GM23338 (cell line): Measurements from ENCODE around the gene GRIA1. TPM values are rescaled to one million over a fixed set of nuclear protein-coding genes. Genes with fewer than 3 reads are reported as not detected.

Experiments used
- ATAC-seq: fragments of 200-7000 bp; cut with Tn5 transposase; 3 replicates; pipeline ENCODE4 v1.9.1; 2020
- DNase-seq: peaks from one replicate; pipeline ENCODE4 v3.0.0-alpha.2; 2015; ENCODE audit warnings: low spot score
- H2AFZ ChIP-seq: fragments of 200-600 bp; sonication (generic); 2 replicates; pipeline ENCODE4 v1.8.0; 2016; ENCODE audit warnings: antibody characterized with exemption, mild to moderate bottlenecking, moderate library complexity
- H3F3A ChIP-seq: fragments of 200-600 bp; sonication (generic); replicated peaks from 2 replicates; pipeline ENCODE4 v1.8.0; 2017; ENCODE audit warnings: antibody characterized with exemption, mixed run types, low read depth
- H3K27ac ChIP-seq: fragments of 200-600 bp; sonication (generic); 2 replicates; pipeline ENCODE4 v1.6.1; 2016; ENCODE audit warnings: low read depth
- H3K27me3 ChIP-seq: fragments of 200-600 bp; sonication (generic); 2 replicates; pipeline ENCODE4 v1.8.0; 2016; ENCODE audit warnings: mild to moderate bottlenecking, mixed run types, moderate library complexity; ENCODE audit not compliant: insufficient read depth
- H3K36me3 ChIP-seq: fragments of 200-600 bp; sonication (generic); 2 replicates; pipeline ENCODE4 v1.8.0; 2016; ENCODE audit warnings: mild to moderate bottlenecking; ENCODE audit not compliant: insufficient read depth
- H3K4me1 ChIP-seq: fragments of 200-600 bp; sonication (generic); 2 replicates; pipeline ENCODE4 v1.8.0; 2016; ENCODE audit warnings: mild to moderate bottlenecking, moderate library complexity; ENCODE audit not compliant: insufficient read depth
- H3K4me2 ChIP-seq: fragments of 200-600 bp; sonication (generic); 2 replicates; pipeline ENCODE4 v1.7.1; 2017; ENCODE audit warnings: mixed run types
- H3K4me3 ChIP-seq: fragments of 200-600 bp; sonication (generic); 2 replicates; pipeline ENCODE4 v1.6.1; 2016; ENCODE audit warnings: mixed run types
- H3K79me2 ChIP-seq: fragments of 200-600 bp; sonication (generic); replicated peaks from 2 replicates; pipeline ENCODE4 v1.8.0; 2017; ENCODE audit warnings: mild to moderate bottlenecking; ENCODE audit not compliant: insufficient read depth
- H3K9me2 ChIP-seq: fragments of 200-600 bp; sonication (generic); 2 replicates; pipeline ENCODE4 v1.8.0; 2017; ENCODE audit not compliant: insufficient read depth
- H4K20me1 ChIP-seq: fragments of 200-600 bp; sonication (generic); replicated peaks from 2 replicates; pipeline ENCODE4 v1.8.0; 2017; ENCODE audit warnings: mild to moderate bottlenecking; ENCODE audit not compliant: insufficient read depth
- H3K27ac Mint-ChIP-seq: 2 replicates; pipeline ENCODE4 v1.8.0; 2020; ENCODE audit warnings: inconsistent platforms, mild to moderate bottlenecking, moderate library complexity, mixed read lengths
- H3K27me3 Mint-ChIP-seq: 3 replicates; pipeline ENCODE4 v1.8.0; 2022; ENCODE audit warnings: low read depth, mild to moderate bottlenecking, moderate library complexity, mixed read lengths, inconsistent platforms; ENCODE audit not compliant: insufficient read depth, poor library complexity
- H3K36me3 Mint-ChIP-seq: 3 replicates; pipeline ENCODE4 v1.8.0; 2021; ENCODE audit warnings: low read depth, mild to moderate bottlenecking, inconsistent platforms, moderate library complexity, mixed read lengths
- H3K4me1 Mint-ChIP-seq: 3 replicates; pipeline ENCODE4 v1.8.0; 2020; ENCODE audit warnings: mild to moderate bottlenecking, inconsistent platforms, mixed read lengths
- H3K4me3 Mint-ChIP-seq: 3 replicates; pipeline ENCODE4 v1.8.0; 2021; ENCODE audit warnings: moderate library complexity, mild to moderate bottlenecking, inconsistent platforms, mixed read lengths
- H3K9me3 Mint-ChIP-seq: 3 replicates; pipeline ENCODE4 v1.8.0; 2020; ENCODE audit warnings: moderate library complexity, mild to moderate bottlenecking, inconsistent platforms, mixed read lengths
- CREB1 ChIP-seq: fragments of 250-450 bp; sonication (Bioruptor Pico); IDR thresholded peaks from 2 replicates; pipeline ENCODE4 v1.5.0; 2020; ENCODE audit warnings: low read depth, mild to moderate bottlenecking, moderate library complexity
- JUNB ChIP-seq: IDR thresholded peaks from one replicate; pipeline ENCODE4 v1.6.1; 2016; ENCODE audit warnings: antibody characterized with exemption; ENCODE audit not compliant: unreplicated experiment
- NANOG ChIP-seq: IDR thresholded peaks from 2 replicates; pipeline ENCODE4 v1.6.1; 2016; ENCODE audit warnings: antibody characterized with exemption, borderline replicate concordance
- POLR2AphosphoS5 ChIP-seq: IDR thresholded peaks from 2 replicates; pipeline ENCODE4 v1.6.1; 2016; ENCODE audit warnings: antibody characterized with exemption, low read depth
- ZNF114 ChIP-seq: fragments of 250-450 bp; sonication (Bioruptor Pico); IDR thresholded peaks from 2 replicates; pipeline ENCODE4 v1.5.0; 2020; ENCODE audit warnings: mild to moderate bottlenecking, moderate library complexity
- polyA plus RNA-seq: library from polyadenylated mRNA; unstranded; fragments of >200 nt; fragmentation: Nextera tagmentation; extraction: Ambion mirVana; gene quantifications from 2 replicates; pipeline ENCODE4 v1.2.1, GENCODE V29; 2016
- total RNA-seq: library from RNA; depleted of rRNA; stranded (reverse); fragments of >200 nt; shearing (Covaris generic); gene quantifications from 2 replicates; pipeline ENCODE4 v1.2.3, GENCODE V29; 2014
- TF ChIP-seq, protein P1 (sequence below): fragments of 250-450 bp; sonication (Bioruptor Pico); IDR thresholded peaks from 2 replicates; pipeline ENCODE4 v1.5.0; 2020; ENCODE audit warnings: mild to moderate bottlenecking, moderate library complexity
- TF ChIP-seq, protein P2 (sequence below): IDR thresholded peaks from 2 replicates; pipeline ENCODE4 v1.6.1; 2016; ENCODE audit warnings: antibody characterized with exemption
- TF ChIP-seq, protein P3 (sequence below), 2 experiments: fragments of 200-600 bp in 1 of 2; sonication (generic) in 1 of 2; conservative IDR thresholded peaks; 2 replicates each; pipeline versions ENCODE4 v1.5.1 to v1.6.1; 2016 to 2017; ENCODE audit warnings: antibody characterized with exemption in 2 of 2, low read depth in 2 of 2, mild to moderate bottlenecking in 2 of 2, moderate library complexity in 1 of 2
- TF ChIP-seq, protein P4 (sequence below): IDR thresholded peaks from one replicate; pipeline ENCODE4 v1.6.1; 2018; ENCODE audit warnings: antibody characterized with exemption; ENCODE audit not compliant: unreplicated experiment

The GRIA1 gene
- total and polyA plus RNA-seq, 2 experiments from 2014 or later: 1.0 to 1.7 TPM

DNA sequence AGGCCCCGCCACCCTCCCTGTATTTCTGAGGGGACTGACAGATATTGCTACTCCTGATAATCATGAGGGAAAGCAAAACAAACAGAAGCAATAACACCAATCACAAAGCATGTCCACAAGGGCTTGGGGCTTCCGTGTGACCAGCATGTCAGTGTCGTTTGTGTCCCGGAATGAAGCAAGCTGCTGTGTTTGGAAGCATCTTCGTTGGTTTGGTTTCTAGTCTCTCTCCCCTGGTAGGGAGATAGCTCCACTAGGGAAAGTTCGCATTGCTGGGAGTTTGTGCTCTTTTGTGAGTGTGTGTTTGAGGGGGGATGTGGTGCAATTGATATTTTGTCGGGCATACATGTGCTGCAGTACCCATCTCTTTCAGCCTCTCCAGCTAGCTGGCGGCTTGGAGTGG lies 1.4 kb downstream of the GRIA1 start (continued):
- TF ChIP-seq, protein P1, sequence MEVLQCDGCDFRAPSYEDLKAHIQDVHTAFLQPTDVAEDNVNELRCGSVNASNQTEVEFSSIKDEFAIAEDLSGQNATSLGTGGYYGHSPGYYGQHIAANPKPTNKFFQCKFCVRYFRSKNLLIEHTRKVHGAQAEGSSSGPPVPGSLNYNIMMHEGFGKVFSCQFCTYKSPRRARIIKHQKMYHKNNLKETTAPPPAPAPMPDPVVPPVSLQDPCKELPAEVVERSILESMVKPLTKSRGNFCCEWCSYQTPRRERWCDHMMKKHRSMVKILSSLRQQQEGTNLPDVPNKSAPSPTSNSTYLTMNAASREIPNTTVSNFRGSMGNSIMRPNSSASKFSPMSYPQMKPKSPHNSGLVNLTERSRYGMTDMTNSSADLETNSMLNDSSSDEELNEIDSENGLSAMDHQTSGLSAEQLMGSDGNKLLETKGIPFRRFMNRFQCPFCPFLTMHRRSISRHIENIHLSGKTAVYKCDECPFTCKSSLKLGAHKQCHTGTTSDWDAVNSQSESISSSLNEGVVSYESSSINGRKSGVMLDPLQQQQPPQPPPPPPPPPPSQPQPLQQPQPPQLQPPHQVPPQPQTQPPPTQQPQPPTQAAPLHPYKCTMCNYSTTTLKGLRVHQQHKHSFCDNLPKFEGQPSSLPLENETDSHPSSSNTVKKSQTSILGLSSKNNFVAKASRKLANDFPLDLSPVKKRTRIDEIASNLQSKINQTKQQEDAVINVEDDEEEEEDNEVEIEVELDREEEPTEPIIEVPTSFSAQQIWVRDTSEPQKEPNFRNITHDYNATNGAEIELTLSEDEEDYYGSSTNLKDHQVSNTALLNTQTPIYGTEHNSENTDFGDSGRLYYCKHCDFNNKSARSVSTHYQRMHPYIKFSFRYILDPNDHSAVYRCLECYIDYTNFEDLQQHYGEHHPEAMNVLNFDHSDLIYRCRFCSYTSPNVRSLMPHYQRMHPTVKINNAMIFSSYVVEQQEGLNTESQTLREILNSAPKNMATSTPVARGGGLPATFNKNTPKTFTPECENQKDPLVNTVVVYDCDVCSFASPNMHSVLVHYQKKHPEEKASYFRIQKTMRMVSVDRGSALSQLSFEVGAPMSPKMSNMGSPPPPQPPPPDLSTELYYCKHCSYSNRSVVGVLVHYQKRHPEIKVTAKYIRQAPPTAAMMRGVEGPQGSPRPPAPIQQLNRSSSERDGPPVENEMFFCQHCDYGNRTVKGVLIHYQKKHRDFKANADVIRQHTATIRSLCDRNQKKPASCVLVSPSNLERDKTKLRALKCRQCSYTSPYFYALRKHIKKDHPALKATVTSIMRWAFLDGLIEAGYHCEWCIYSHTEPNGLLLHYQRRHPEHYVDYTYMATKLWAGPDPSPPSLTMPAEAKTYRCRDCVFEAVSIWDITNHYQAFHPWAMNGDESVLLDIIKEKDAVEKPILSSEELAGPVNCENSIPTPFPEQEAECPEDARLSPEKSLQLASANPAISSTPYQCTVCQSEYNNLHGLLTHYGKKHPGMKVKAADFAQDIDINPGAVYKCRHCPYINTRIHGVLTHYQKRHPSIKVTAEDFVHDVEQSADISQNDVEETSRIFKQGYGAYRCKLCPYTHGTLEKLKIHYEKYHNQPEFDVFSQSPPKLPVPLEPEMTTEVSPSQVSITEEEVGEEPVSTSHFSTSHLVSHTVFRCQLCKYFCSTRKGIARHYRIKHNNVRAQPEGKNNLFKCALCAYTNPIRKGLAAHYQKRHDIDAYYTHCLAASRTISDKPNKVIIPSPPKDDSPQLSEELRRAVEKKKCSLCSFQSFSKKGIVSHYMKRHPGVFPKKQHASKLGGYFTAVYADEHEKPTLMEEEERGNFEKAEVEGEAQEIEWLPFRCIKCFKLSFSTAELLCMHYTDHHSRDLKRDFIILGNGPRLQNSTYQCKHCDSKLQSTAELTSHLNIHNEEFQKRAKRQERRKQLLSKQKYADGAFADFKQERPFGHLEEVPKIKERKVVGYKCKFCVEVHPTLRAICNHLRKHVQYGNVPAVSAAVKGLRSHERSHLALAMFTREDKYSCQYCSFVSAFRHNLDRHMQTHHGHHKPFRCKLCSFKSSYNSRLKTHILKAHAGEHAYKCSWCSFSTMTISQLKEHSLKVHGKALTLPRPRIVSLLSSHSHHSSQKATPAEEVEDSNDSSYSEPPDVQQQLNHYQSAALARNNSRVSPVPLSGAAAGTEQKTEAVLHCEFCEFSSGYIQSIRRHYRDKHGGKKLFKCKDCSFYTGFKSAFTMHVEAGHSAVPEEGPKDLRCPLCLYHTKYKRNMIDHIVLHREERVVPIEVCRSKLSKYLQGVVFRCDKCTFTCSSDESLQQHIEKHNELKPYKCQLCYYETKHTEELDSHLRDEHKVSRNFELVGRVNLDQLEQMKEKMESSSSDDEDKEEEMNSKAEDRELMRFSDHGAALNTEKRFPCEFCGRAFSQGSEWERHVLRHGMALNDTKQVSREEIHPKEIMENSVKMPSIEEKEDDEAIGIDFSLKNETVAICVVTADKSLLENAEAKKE (CRISPR knock-in tag): no peak
- no peak for TF ChIP-seq ZNF114
- TF ChIP-seq, protein P2, sequence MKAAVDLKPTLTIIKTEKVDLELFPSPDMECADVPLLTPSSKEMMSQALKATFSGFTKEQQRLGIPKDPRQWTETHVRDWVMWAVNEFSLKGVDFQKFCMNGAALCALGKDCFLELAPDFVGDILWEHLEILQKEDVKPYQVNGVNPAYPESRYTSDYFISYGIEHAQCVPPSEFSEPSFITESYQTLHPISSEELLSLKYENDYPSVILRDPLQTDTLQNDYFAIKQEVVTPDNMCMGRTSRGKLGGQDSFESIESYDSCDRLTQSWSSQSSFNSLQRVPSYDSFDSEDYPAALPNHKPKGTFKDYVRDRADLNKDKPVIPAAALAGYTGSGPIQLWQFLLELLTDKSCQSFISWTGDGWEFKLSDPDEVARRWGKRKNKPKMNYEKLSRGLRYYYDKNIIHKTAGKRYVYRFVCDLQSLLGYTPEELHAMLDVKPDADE: no peak
- TF ChIP-seq JUNB: no peak
- no peak for TF ChIP-seq POLR2AphosphoS5
- no peak for TF ChIP-seq CREB1 (CRISPR knock-in tag)
- TF ChIP-seq NANOG: no peak

DNA sequence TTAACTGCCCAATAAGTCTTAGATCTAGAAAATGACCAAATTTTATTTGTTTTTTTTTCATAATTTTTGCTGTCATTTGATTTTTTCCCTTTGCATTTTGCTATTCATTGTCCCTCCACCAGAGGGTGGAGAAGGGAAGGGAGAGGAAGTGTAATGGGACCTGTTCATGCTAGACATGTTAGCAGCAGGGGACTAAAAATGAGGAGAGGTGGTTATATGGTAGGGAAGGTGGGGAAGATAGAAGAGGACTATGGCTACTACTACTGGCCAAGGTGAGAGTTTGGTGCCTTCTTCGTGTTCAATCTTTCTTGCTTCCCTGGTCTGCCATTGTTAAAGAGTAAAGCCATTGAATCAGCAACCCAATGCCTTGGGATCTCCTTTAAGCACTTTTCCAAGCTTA lies 6.4 kb downstream of the GRIA1 start:
- Histone ChIP-seq H3K36me3 (no peaks in the 10 kb centered on the region), H3F3A (no peaks in the 10 kb centered on the region), H3K79me2 (no peaks in the 10 kb centered on the region; the same call in 1 of the 2 replicates), H3K4me1 (peaks cover 9% of the 10 kb centered on the region), H3K27me3 (0 out of 2 replicates have a peak, but pooled peaks cover under 1% of the 10 kb centered on the region), H4K20me1 (no peaks in the 10 kb centered on the region), H3K4me2 (no peak overlapping the region), H2AFZ (no peak overlapping the region), H3K27ac (no peak overlapping the region), H3K4me3 (no peak overlapping the region), H3K9me2 (no peaks in the 10 kb centered on the region)
- DNase-seq: peak; percentile 30
- Mint-ChIP-seq H3K27ac (no peak overlapping the region), H3K4me1 (peaks cover 8% of the 10 kb centered on the region), H3K9me3 (no peaks in the 10 kb centered on the region), H3K4me3 (no peak overlapping the region), H3K27me3 (no peaks in the 10 kb centered on the region), H3K36me3 (no peaks in the 10 kb centered on the region)
- TF ChIP-seq, protein P3, sequence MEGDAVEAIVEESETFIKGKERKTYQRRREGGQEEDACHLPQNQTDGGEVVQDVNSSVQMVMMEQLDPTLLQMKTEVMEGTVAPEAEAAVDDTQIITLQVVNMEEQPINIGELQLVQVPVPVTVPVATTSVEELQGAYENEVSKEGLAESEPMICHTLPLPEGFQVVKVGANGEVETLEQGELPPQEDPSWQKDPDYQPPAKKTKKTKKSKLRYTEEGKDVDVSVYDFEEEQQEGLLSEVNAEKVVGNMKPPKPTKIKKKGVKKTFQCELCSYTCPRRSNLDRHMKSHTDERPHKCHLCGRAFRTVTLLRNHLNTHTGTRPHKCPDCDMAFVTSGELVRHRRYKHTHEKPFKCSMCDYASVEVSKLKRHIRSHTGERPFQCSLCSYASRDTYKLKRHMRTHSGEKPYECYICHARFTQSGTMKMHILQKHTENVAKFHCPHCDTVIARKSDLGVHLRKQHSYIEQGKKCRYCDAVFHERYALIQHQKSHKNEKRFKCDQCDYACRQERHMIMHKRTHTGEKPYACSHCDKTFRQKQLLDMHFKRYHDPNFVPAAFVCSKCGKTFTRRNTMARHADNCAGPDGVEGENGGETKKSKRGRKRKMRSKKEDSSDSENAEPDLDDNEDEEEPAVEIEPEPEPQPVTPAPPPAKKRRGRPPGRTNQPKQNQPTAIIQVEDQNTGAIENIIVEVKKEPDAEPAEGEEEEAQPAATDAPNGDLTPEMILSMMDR (conservative IDR thresholded peaks at IDR 0.05; ENCODE audit: low read depth in 2 of 2): peak; percentile 79 to 86
- TF ChIP-seq ZNF114: no peak
- TF ChIP-seq, protein P4, sequence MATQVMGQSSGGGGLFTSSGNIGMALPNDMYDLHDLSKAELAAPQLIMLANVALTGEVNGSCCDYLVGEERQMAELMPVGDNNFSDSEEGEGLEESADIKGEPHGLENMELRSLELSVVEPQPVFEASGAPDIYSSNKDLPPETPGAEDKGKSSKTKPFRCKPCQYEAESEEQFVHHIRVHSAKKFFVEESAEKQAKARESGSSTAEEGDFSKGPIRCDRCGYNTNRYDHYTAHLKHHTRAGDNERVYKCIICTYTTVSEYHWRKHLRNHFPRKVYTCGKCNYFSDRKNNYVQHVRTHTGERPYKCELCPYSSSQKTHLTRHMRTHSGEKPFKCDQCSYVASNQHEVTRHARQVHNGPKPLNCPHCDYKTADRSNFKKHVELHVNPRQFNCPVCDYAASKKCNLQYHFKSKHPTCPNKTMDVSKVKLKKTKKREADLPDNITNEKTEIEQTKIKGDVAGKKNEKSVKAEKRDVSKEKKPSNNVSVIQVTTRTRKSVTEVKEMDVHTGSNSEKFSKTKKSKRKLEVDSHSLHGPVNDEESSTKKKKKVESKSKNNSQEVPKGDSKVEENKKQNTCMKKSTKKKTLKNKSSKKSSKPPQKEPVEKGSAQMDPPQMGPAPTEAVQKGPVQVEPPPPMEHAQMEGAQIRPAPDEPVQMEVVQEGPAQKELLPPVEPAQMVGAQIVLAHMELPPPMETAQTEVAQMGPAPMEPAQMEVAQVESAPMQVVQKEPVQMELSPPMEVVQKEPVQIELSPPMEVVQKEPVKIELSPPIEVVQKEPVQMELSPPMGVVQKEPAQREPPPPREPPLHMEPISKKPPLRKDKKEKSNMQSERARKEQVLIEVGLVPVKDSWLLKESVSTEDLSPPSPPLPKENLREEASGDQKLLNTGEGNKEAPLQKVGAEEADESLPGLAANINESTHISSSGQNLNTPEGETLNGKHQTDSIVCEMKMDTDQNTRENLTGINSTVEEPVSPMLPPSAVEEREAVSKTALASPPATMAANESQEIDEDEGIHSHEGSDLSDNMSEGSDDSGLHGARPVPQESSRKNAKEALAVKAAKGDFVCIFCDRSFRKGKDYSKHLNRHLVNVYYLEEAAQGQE: no peak
- ATAC-seq: peak; percentile 67
